HepG2 (cell line): ENCODE results near the gene MYO1B. TPM values are rescaled to one million over a fixed set of nuclear protein-coding genes. Genes with fewer than 3 reads are reported as not detected.
A peak's percentile ranks its signal among the peaks of the same experiment; 100 is the strongest.

Experiments used
- ARNTL ChIP-seq: sonication (generic); formaldehyde crosslinking; IDR thresholded peaks from 2 replicates; pipeline ENCODE4 v1.4.0; 2020; ENCODE audit warnings: mild to moderate bottlenecking, missing genetic modification reagents
- ATF5 ChIP-seq: sonication (generic); formaldehyde crosslinking; IDR thresholded peaks from 2 replicates; pipeline ENCODE4 v1.4.0; 2020; ENCODE audit warnings: mild to moderate bottlenecking, low read depth, missing genetic modification reagents
- CHD2 ChIP-seq: IDR thresholded peaks from 2 replicates; pipeline ENCODE4 v1.6.1; 2011; ENCODE audit warnings: low read depth, low read length, improper control_type of control experiment
- FLYWCH1 ChIP-seq: sonication (generic); formaldehyde crosslinking; IDR thresholded peaks from 2 replicates; pipeline ENCODE4 v1.8.1; 2023; ENCODE audit warnings: mild to moderate bottlenecking, missing genetic modification reagents
- GMEB1 ChIP-seq: sonication (generic); formaldehyde crosslinking; IDR thresholded peaks from 2 replicates; pipeline ENCODE4 v1.5.1; 2020; ENCODE audit warnings: missing genetic modification reagents, mild to moderate bottlenecking, borderline replicate concordance
- IRX3 ChIP-seq: sonication (generic); formaldehyde crosslinking; IDR thresholded peaks from 2 replicates; pipeline ENCODE4 v1.8.1; 2023; ENCODE audit warnings: mild to moderate bottlenecking, low read depth, missing genetic modification reagents, borderline replicate concordance
- KAT2B ChIP-seq: fragments of 150-350 bp; IDR thresholded peaks from 2 replicates; pipeline ENCODE4 v1.6.1; 2014; ENCODE audit warnings: low read depth, low read length, borderline replicate concordance
- KLF13 ChIP-seq: sonication (generic); formaldehyde crosslinking; IDR thresholded peaks from 2 replicates; pipeline ENCODE4 v1.4.0; 2020; ENCODE audit warnings: mild to moderate bottlenecking, missing genetic modification reagents
- MYPOP ChIP-seq: sonication (generic); formaldehyde crosslinking; IDR thresholded peaks from 2 replicates; pipeline ENCODE4 v1.8.1; 2023; ENCODE audit warnings: mild to moderate bottlenecking, moderate library complexity, missing genetic modification reagents
- RAD51 ChIP-seq: fragments of 450-650 bp; IDR thresholded peaks from 2 replicates; pipeline ENCODE4 v1.6.1; 2016; ENCODE audit warnings: borderline replicate concordance
- ZBTB8A ChIP-seq: sonication (generic); formaldehyde crosslinking; IDR thresholded peaks from 2 replicates; pipeline ENCODE4 v1.4.0; 2020; ENCODE audit warnings: mild to moderate bottlenecking, low read depth, missing genetic modification reagents, borderline replicate concordance
- ZNF235 ChIP-seq: sonication (generic); formaldehyde crosslinking; IDR thresholded peaks from 2 replicates; pipeline ENCODE4 v1.8.1; 2023; ENCODE audit warnings: mild to moderate bottlenecking, missing genetic modification reagents, borderline replicate concordance
- ZNF33B ChIP-seq: sonication (generic); formaldehyde crosslinking; IDR thresholded peaks from 2 replicates; pipeline ENCODE4 v1.5.1; 2020; ENCODE audit warnings: mild to moderate bottlenecking, missing genetic modification reagents
- ZNF530 ChIP-seq: sonication (generic); formaldehyde crosslinking; IDR thresholded peaks from 2 replicates; pipeline ENCODE4 v1.5.0; 2020; ENCODE audit warnings: low read depth, mild to moderate bottlenecking, missing genetic modification reagents
- ZNF644 ChIP-seq: IDR thresholded peaks from 2 replicates; pipeline ENCODE4 v1.6.1; 2016; ENCODE audit warnings: low read depth
- ZNF816 ChIP-seq: sonication (generic); formaldehyde crosslinking; IDR thresholded peaks from 2 replicates; pipeline ENCODE4 v1.8.0; 2022; ENCODE audit warnings: missing genetic modification reagents, mild to moderate bottlenecking, borderline replicate concordance
- ZSCAN21 ChIP-seq: sonication (generic); formaldehyde crosslinking; IDR thresholded peaks from 2 replicates; pipeline ENCODE4 v1.8.0; 2022; ENCODE audit warnings: mild to moderate bottlenecking, missing genetic modification reagents, moderate library complexity, borderline replicate concordance
- ZXDC ChIP-seq: sonication (generic); formaldehyde crosslinking; IDR thresholded peaks from 2 replicates; pipeline ENCODE4 v1.5.0; 2020; ENCODE audit warnings: mild to moderate bottlenecking, missing genetic modification reagents
- polyA plus RNA-seq, 8 experiments: library from polyadenylated mRNA; depleted of rRNA in 3 of 8; stranded (reverse) in 7 of 8; unstranded in 1 of 8; fragments of >200 nt; fragmentation: Illumina TruSeq in 4 of 8; extraction: Trizol in 4 of 8; gene quantifications; 2 replicates each; pipeline versions ENCODE4 v1.2.1 to v1.2.3, GENCODE V29; 2011 to 2016; ENCODE audit warnings: low read depth in 4 of 8, missing spikeins in 1 of 8, mixed read lengths in 1 of 8; ENCODE audit not compliant: insufficient read depth in 1 of 8
- total RNA-seq, 5 experiments: library from RNA; depleted of rRNA; stranded (reverse); fragments of >200 nt; fragmentation: Illumina TruSeq; extraction: Trizol; gene quantifications; 2 replicates each; pipeline ENCODE4 v1.2.3, GENCODE V29; 2016; ENCODE audit warnings: low read depth in 1 of 5
- TF ChIP-seq, protein P1 (sequence below): sonication (generic); formaldehyde crosslinking; IDR thresholded peaks from 2 replicates; pipeline ENCODE4 v1.5.0; 2020; ENCODE audit warnings: mild to moderate bottlenecking, missing genetic modification reagents

MYO1B gene
- total and polyA plus RNA-seq, 2 of the 13 experiments (the other 11 are each of a cell fraction or from before 2014, with no cell fraction given): 36.9 to 89.8 TPM

DNA sequence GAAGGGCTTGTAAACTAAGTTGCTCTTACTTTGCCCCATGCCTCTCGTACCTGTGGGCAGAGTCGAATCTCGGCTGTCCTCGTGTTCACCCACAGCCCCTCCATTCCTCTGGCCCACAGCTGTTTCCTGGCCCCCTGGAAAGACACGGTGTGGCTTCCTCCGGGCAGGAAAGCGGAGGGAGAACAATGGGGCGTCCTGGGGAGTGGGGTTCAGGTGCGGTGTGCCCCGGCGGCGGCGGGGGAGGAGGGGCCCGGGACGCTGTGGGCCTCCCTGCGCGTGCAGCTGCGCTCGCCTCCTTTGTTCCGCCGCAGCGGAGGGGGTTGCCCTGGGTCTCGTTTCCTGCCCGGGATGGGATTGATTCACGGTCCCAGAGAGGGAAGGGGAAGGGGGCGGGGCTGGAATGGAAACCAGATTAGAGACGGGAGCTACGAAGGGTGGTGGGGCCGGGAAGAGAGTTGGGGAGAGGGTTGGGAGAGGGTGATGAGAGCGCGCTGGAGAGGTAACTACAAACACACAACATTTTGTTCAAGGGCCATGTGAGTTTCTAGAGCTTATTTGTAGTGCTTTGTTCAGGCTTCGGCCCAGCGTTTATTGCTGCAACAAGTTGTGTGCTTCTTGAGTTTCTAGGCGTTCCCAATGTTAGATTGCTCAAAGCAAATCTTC is 796 bp downstream of the MYO1B start (continued):
- TF ChIP-seq ARNTL (peak; percentile 86; the same call in 1 of the 2 replicates), GMEB1 (CRISPR knock-in tag) (peak; percentile 45), ATF5 (CRISPR knock-in tag) (no peak), ZNF33B (CRISPR knock-in tag) (no peak), ZXDC (CRISPR knock-in tag) (no peak), MYPOP (CRISPR knock-in tag) (peak; percentile 90), ZNF816 (CRISPR knock-in tag) (peak; percentile 76), ZNF235 (CRISPR knock-in tag) (no peak; the same call in 1 of the 2 replicates), ZBTB8A (CRISPR knock-in tag) (no peak), RAD51 (no peak), ZNF530 (no peak), KAT2B (no peak), FLYWCH1 (no peak), ZSCAN21 (CRISPR knock-in tag) (peak; percentile 65; the same call in 1 of the 2 replicates), CHD2 (0 out of 2 replicates have a peak, but pooled peaks have one; percentile 20), ZNF644 (CRISPR knock-in tag) (0 out of 2 replicates have a peak, but pooled peaks have one; percentile 49), IRX3 (CRISPR knock-in tag) (no peak), KLF13 (CRISPR knock-in tag) (peak; percentile 92; the same call in 1 of the 2 replicates)
- TF ChIP-seq, protein P1, sequence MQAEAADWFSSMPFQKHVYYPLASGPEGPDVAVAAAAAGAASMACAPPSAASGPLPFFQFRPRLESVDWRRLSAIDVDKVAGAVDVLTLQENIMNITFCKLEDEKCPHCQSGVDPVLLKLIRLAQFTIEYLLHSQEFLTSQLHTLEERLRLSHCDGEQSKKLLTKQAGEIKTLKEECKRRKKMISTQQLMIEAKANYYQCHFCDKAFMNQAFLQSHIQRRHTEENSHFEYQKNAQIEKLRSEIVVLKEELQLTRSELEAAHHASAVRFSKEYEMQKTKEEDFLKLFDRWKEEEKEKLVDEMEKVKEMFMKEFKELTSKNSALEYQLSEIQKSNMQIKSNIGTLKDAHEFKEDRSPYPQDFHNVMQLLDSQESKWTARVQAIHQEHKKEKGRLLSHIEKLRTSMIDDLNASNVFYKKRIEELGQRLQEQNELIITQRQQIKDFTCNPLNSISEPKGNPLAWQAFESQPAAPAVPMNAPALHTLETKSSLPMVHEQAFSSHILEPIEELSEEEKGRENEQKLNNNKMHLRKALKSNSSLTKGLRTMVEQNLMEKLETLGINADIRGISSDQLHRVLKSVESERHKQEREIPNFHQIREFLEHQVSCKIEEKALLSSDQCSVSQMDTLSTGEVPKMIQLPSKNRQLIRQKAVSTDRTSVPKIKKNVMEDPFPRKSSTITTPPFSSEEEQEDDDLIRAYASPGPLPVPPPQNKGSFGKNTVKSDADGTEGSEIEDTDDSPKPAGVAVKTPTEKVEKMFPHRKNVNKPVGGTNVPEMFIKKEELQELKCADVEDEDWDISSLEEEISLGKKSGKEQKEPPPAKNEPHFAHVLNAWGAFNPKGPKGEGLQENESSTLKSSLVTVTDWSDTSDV (CRISPR knock-in tag): peak; percentile 48; the same call in 1 of the 2 replicates
